GM23338 (cell line): ENCODE measurements around the gene OOSP2. TPM values are rescaled to one million over a fixed set of nuclear protein-coding genes. Genes with fewer than 3 reads are reported as not detected.

Experiments used
- ATAC-seq: fragments of 200-7000 bp; cut with Tn5 transposase; 3 replicates; pipeline ENCODE4 v1.9.1; 2020
- DNase-seq: peaks from one replicate; pipeline ENCODE4 v3.0.0-alpha.2; 2015; ENCODE audit warnings: low spot score
- H2AFZ ChIP-seq: fragments of 200-600 bp; sonication (generic); 2 replicates; pipeline ENCODE4 v1.8.0; 2016; ENCODE audit warnings: antibody characterized with exemption, mild to moderate bottlenecking, moderate library complexity
- H3F3A ChIP-seq: fragments of 200-600 bp; sonication (generic); replicated peaks from 2 replicates; pipeline ENCODE4 v1.8.0; 2017; ENCODE audit warnings: antibody characterized with exemption, mixed run types, low read depth
- H3K27ac ChIP-seq: fragments of 200-600 bp; sonication (generic); 2 replicates; pipeline ENCODE4 v1.6.1; 2016; ENCODE audit warnings: low read depth
- H3K27me3 ChIP-seq: fragments of 200-600 bp; sonication (generic); 2 replicates; pipeline ENCODE4 v1.8.0; 2016; ENCODE audit warnings: mild to moderate bottlenecking, mixed run types, moderate library complexity; ENCODE audit not compliant: insufficient read depth
- H3K36me3 ChIP-seq: fragments of 200-600 bp; sonication (generic); 2 replicates; pipeline ENCODE4 v1.8.0; 2016; ENCODE audit warnings: mild to moderate bottlenecking; ENCODE audit not compliant: insufficient read depth
- H3K4me1 ChIP-seq: fragments of 200-600 bp; sonication (generic); 2 replicates; pipeline ENCODE4 v1.8.0; 2016; ENCODE audit warnings: mild to moderate bottlenecking, moderate library complexity; ENCODE audit not compliant: insufficient read depth
- H3K4me2 ChIP-seq: fragments of 200-600 bp; sonication (generic); 2 replicates; pipeline ENCODE4 v1.7.1; 2017; ENCODE audit warnings: mixed run types
- H3K4me3 ChIP-seq: fragments of 200-600 bp; sonication (generic); 2 replicates; pipeline ENCODE4 v1.6.1; 2016; ENCODE audit warnings: mixed run types
- H3K79me2 ChIP-seq: fragments of 200-600 bp; sonication (generic); replicated peaks from 2 replicates; pipeline ENCODE4 v1.8.0; 2017; ENCODE audit warnings: mild to moderate bottlenecking; ENCODE audit not compliant: insufficient read depth
- H3K9me2 ChIP-seq: fragments of 200-600 bp; sonication (generic); 2 replicates; pipeline ENCODE4 v1.8.0; 2017; ENCODE audit not compliant: insufficient read depth
- H4K20me1 ChIP-seq: fragments of 200-600 bp; sonication (generic); replicated peaks from 2 replicates; pipeline ENCODE4 v1.8.0; 2017; ENCODE audit warnings: mild to moderate bottlenecking; ENCODE audit not compliant: insufficient read depth
- H3K27ac Mint-ChIP-seq: 2 replicates; pipeline ENCODE4 v1.8.0; 2020; ENCODE audit warnings: inconsistent platforms, mild to moderate bottlenecking, moderate library complexity, mixed read lengths
- H3K27me3 Mint-ChIP-seq: 3 replicates; pipeline ENCODE4 v1.8.0; 2022; ENCODE audit warnings: low read depth, mild to moderate bottlenecking, moderate library complexity, mixed read lengths, inconsistent platforms; ENCODE audit not compliant: insufficient read depth, poor library complexity
- H3K36me3 Mint-ChIP-seq: 3 replicates; pipeline ENCODE4 v1.8.0; 2021; ENCODE audit warnings: low read depth, mild to moderate bottlenecking, inconsistent platforms, moderate library complexity, mixed read lengths
- H3K4me1 Mint-ChIP-seq: 3 replicates; pipeline ENCODE4 v1.8.0; 2020; ENCODE audit warnings: mild to moderate bottlenecking, inconsistent platforms, mixed read lengths
- H3K4me3 Mint-ChIP-seq: 3 replicates; pipeline ENCODE4 v1.8.0; 2021; ENCODE audit warnings: moderate library complexity, mild to moderate bottlenecking, inconsistent platforms, mixed read lengths
- H3K9me3 Mint-ChIP-seq: 3 replicates; pipeline ENCODE4 v1.8.0; 2020; ENCODE audit warnings: moderate library complexity, mild to moderate bottlenecking, inconsistent platforms, mixed read lengths
- CREB1 ChIP-seq: fragments of 250-450 bp; sonication (Bioruptor Pico); IDR thresholded peaks from 2 replicates; pipeline ENCODE4 v1.5.0; 2020; ENCODE audit warnings: low read depth, mild to moderate bottlenecking, moderate library complexity
- CTCF ChIP-seq, 2 experiments: fragments of 200-600 bp in 1 of 2; sonication (generic) in 1 of 2; conservative IDR thresholded peaks; 2 replicates each; pipeline versions ENCODE4 v1.5.1 to v1.6.1; 2016 to 2017; ENCODE audit warnings: antibody characterized with exemption in 2 of 2, low read depth in 2 of 2, mild to moderate bottlenecking in 2 of 2, moderate library complexity in 1 of 2
- ETS1 ChIP-seq: IDR thresholded peaks from 2 replicates; pipeline ENCODE4 v1.6.1; 2016; ENCODE audit warnings: antibody characterized with exemption
- EZH2 ChIP-seq: fragments of 200-600 bp; sonication (generic); IDR thresholded peaks from one replicate; pipeline ENCODE4 v1.8.0; 2017; ENCODE audit warnings: antibody characterized with exemption, mild to moderate bottlenecking, low read depth; ENCODE audit not compliant: unreplicated experiment
- EZH2phosphoT487 ChIP-seq: fragments of 200-600 bp; sonication (generic); IDR thresholded peaks from one replicate; pipeline ENCODE4 v1.8.1; 2018; ENCODE audit warnings: antibody characterized with exemption; ENCODE audit not compliant: unreplicated experiment
- JUNB ChIP-seq: IDR thresholded peaks from one replicate; pipeline ENCODE4 v1.6.1; 2016; ENCODE audit warnings: antibody characterized with exemption; ENCODE audit not compliant: unreplicated experiment
- NANOG ChIP-seq: IDR thresholded peaks from 2 replicates; pipeline ENCODE4 v1.6.1; 2016; ENCODE audit warnings: antibody characterized with exemption, borderline replicate concordance
- POLR2AphosphoS5 ChIP-seq: IDR thresholded peaks from 2 replicates; pipeline ENCODE4 v1.6.1; 2016; ENCODE audit warnings: antibody characterized with exemption, low read depth
- REST ChIP-seq: IDR thresholded peaks from one replicate; pipeline ENCODE4 v1.6.1; 2018; ENCODE audit warnings: antibody characterized with exemption; ENCODE audit not compliant: unreplicated experiment
- STAT1 ChIP-seq: IDR thresholded peaks from one replicate; pipeline ENCODE4 v1.6.1; 2016; ENCODE audit warnings: antibody characterized with exemption; ENCODE audit not compliant: unreplicated experiment
- ZNF114 ChIP-seq: fragments of 250-450 bp; sonication (Bioruptor Pico); IDR thresholded peaks from 2 replicates; pipeline ENCODE4 v1.5.0; 2020; ENCODE audit warnings: mild to moderate bottlenecking, moderate library complexity
- ZNF331 ChIP-seq: fragments of 250-450 bp; sonication (Bioruptor Pico); IDR thresholded peaks from 2 replicates; pipeline ENCODE4 v1.5.0; 2020; ENCODE audit warnings: low read depth, mild to moderate bottlenecking, moderate library complexity
- ZNF462 ChIP-seq: fragments of 250-450 bp; sonication (Bioruptor Pico); IDR thresholded peaks from 2 replicates; pipeline ENCODE4 v1.5.0; 2020; ENCODE audit warnings: mild to moderate bottlenecking, moderate library complexity
- polyA plus RNA-seq: library from polyadenylated mRNA; unstranded; fragments of >200 nt; fragmentation: Nextera tagmentation; extraction: Ambion mirVana; gene quantifications from 2 replicates; pipeline ENCODE4 v1.2.1, GENCODE V29; 2016
- total RNA-seq: library from RNA; depleted of rRNA; stranded (reverse); fragments of >200 nt; shearing (Covaris generic); gene quantifications from 2 replicates; pipeline ENCODE4 v1.2.3, GENCODE V29; 2014

Gene OOSP2
- total and polyA plus RNA-seq, 2 experiments from 2014 or later: not detected

GRCh38 chr11:59999691-60000090 lies 40.5 kb upstream of the OOSP2 start:
- H3K4me1 Mint-ChIP-seq: peaks cover 3% of the 10 kb centered on the region; the same call in 1 of the 3 replicates
- H3K4me3 Mint-ChIP-seq: no peak overlapping the region
- no peak for ATAC-seq
- H3K27me3 Mint-ChIP-seq: no peaks in the 10 kb centered on the region
- Histone ChIP-seq H3F3A (no peaks in the 10 kb centered on the region), H3K79me2 (no peaks in the 10 kb centered on the region), H3K27ac (no peak overlapping the region), H3K4me1 (no peaks in the 10 kb centered on the region), H3K27me3 (no peaks in the 10 kb centered on the region), H3K36me3 (no peaks in the 10 kb centered on the region), H4K20me1 (no peaks in the 10 kb centered on the region), H3K9me2 (peaks cover 6% of the 10 kb centered on the region; the same call in 1 of the 2 replicates), H3K4me3 (no peak overlapping the region), H3K4me2 (no peak overlapping the region), H2AFZ (0 out of 2 replicates have a peak overlapping the region, but pooled peaks have one; percentile 11)
- DNase-seq: peak; percentile 10
- no peak overlapping the region for H3K27ac Mint-ChIP-seq
- TF ChIP-seq STAT1: no peak
- no peak for TF ChIP-seq POLR2AphosphoS5
- TF ChIP-seq JUNB: no peak
- TF ChIP-seq ZNF331 (CRISPR knock-in tag): no peak
- no peak for TF ChIP-seq EZH2
- no peak for TF ChIP-seq ETS1
- TF ChIP-seq NANOG: no peak
- TF ChIP-seq CREB1 (CRISPR knock-in tag): no peak
- TF ChIP-seq ZNF114: no peak
- no peak for TF ChIP-seq CTCF (conservative IDR thresholded peaks at IDR 0.05; ENCODE audit: low read depth in 2 of 2)
- no peak for TF ChIP-seq ZNF462 (CRISPR knock-in tag)
- no peak for TF ChIP-seq REST
- no peak for TF ChIP-seq EZH2phosphoT487
- H3K36me3 Mint-ChIP-seq: no peaks in the 10 kb centered on the region
- H3K9me3 Mint-ChIP-seq: no peaks in the 10 kb centered on the region
